Activated naive CD8-positive, alpha-beta T cell treated with anti-CD3 and anti-CD28 coated beads for 36 hours (primary cell): Measurements from ENCODE around the gene TRAPPC3. TPM values are rescaled to one million over a fixed set of nuclear protein-coding genes. Genes with fewer than 3 reads are reported as not detected.

Experiments
- DNase-seq: peaks from one replicate; pipeline ENCODE4 v3.0.0; 2021
- H3K27ac Mint-ChIP-seq: one replicate; pipeline ENCODE4 v1.8.0; 2022; ENCODE audit warnings: mild to moderate bottlenecking, moderate library complexity, mixed read lengths
- H3K27me3 Mint-ChIP-seq: one replicate; pipeline ENCODE4 v1.8.0; 2022; ENCODE audit warnings: mild to moderate bottlenecking, mixed read lengths
- H3K36me3 Mint-ChIP-seq: one replicate; pipeline ENCODE4 v1.8.0; 2021; ENCODE audit warnings: mild to moderate bottlenecking, mixed read lengths
- H3K4me1 Mint-ChIP-seq: one replicate; pipeline ENCODE4 v1.8.0; 2021; ENCODE audit warnings: mixed read lengths
- H3K4me3 Mint-ChIP-seq: one replicate; pipeline ENCODE4 v1.8.0; 2022; ENCODE audit warnings: mild to moderate bottlenecking, moderate library complexity, mixed read lengths
- H3K9me3 Mint-ChIP-seq: one replicate; pipeline ENCODE4 v1.8.0; 2022; ENCODE audit warnings: mixed read lengths
- total RNA-seq, 2 experiments: library from RNA; stranded (reverse); gene quantifications; one replicate each; pipeline ENCODE4 v1.2.3, GENCODE V29; 2021

Gene TRAPPC3
- total RNA-seq, 2 experiments from 2014 or later, result 58.0 to 59.4 TPM

- DNase-seq, result no peak
- Mint-ChIP-seq H3K36me3 (peaks cover 18% of the 10 kb centered on the region), H3K27ac (no peak overlapping the region), H3K4me1 (peaks cover 12% of the 10 kb centered on the region), H3K9me3 (no peaks in the 10 kb centered on the region), H3K4me3 (no peak overlapping the region), H3K27me3 (no peaks in the 10 kb centered on the region)
These were observed 54.6 kb downstream of the TRAPPC3 start for GRCh38 chr1:36094621-36095061.

- no peaks in the 10 kb centered on the region for H3K9me3 Mint-ChIP-seq
- H3K27me3 Mint-ChIP-seq, result no peaks in the 10 kb centered on the region
- H3K36me3 Mint-ChIP-seq, result peaks cover 22% of the 10 kb centered on the region
- no peak for DNase-seq
- H3K4me3 Mint-ChIP-seq, result no peak overlapping the region
- H3K27ac Mint-ChIP-seq, result peak overlapping the region; percentile 63
- H3K4me1 Mint-ChIP-seq, result peaks cover 16% of the 10 kb centered on the region
These were observed 55.4 kb downstream of the TRAPPC3 start for GRCh38 chr1:36093929-36094328.

GRCh38 chr1:36093226-36093625 is 56.1 kb downstream of the TRAPPC3 start:
- DNase-seq, result no peak
- Mint-ChIP-seq H3K27me3 (no peaks in the 10 kb centered on the region), H3K9me3 (no peaks in the 10 kb centered on the region), H3K4me3 (no peak overlapping the region), H3K4me1 (peaks cover 16% of the 10 kb centered on the region), H3K27ac (no peak overlapping the region), H3K36me3 (peaks cover 22% of the 10 kb centered on the region)

- DNase-seq, result no peak
- no peak overlapping the region for H3K27ac Mint-ChIP-seq
- H3K9me3 Mint-ChIP-seq, result no peaks in the 10 kb centered on the region
- peaks cover 22% of the 10 kb centered on the region for H3K36me3 Mint-ChIP-seq
- no peak overlapping the region for H3K4me3 Mint-ChIP-seq
- H3K4me1 Mint-ChIP-seq, result peaks cover 16% of the 10 kb centered on the region
- no peaks in the 10 kb centered on the region for H3K27me3 Mint-ChIP-seq
These were observed 56.5 kb downstream of the TRAPPC3 start for GRCh38 chr1:36092798-36093185.

- Mint-ChIP-seq H3K27ac (no peak overlapping the region), H3K36me3 (peaks cover 22% of the 10 kb centered on the region), H3K4me1 (peaks cover 16% of the 10 kb centered on the region), H3K9me3 (no peaks in the 10 kb centered on the region), H3K4me3 (no peak overlapping the region), H3K27me3 (no peaks in the 10 kb centered on the region)
- DNase-seq, result no peak
These were observed 57.0 kb downstream of the TRAPPC3 start for GRCh38 chr1:36092166-36092797.

- DNase-seq, result no peak
- Mint-ChIP-seq H3K27me3 (no peaks in the 10 kb centered on the region), H3K36me3 (peaks cover 22% of the 10 kb centered on the region), H3K4me3 (no peak overlapping the region), H3K9me3 (no peaks in the 10 kb centered on the region), H3K4me1 (peaks cover 16% of the 10 kb centered on the region), H3K27ac (peak overlapping the region; percentile 56)
These were observed 57.6 kb downstream of the TRAPPC3 start for GRCh38 chr1:36091698-36092097.

- H3K27me3 Mint-ChIP-seq, result peaks cover 3% of the 10 kb centered on the region
- no peak for DNase-seq
- H3K4me1 Mint-ChIP-seq, result peaks cover 16% of the 10 kb centered on the region
- no peaks in the 10 kb centered on the region for H3K9me3 Mint-ChIP-seq
- no peak overlapping the region for H3K4me3 Mint-ChIP-seq
- peaks cover 22% of the 10 kb centered on the region for H3K36me3 Mint-ChIP-seq
- no peak overlapping the region for H3K27ac Mint-ChIP-seq
These were observed 58.1 kb downstream of the TRAPPC3 start for GRCh38 chr1:36091141-36091540.

GRCh38 chr1:36089393-36090121 is 59.7 kb downstream of the TRAPPC3 start:
- Mint-ChIP-seq H3K27ac (peak overlapping the region; percentile 88), H3K9me3 (no peaks in the 10 kb centered on the region), H3K36me3 (peaks cover 18% of the 10 kb centered on the region), H3K4me3 (peak overlapping the region; percentile 99), H3K4me1 (peaks cover 16% of the 10 kb centered on the region), H3K27me3 (peaks cover 18% of the 10 kb centered on the region)
- DNase-seq, result no peak

- Mint-ChIP-seq H3K27ac (peak within 1 kb of the TSS; percentile 88), H3K4me1 (peaks cover 16% of the 10 kb centered on the region), H3K4me3 (peak within 1 kb of the TSS; percentile 99), H3K9me3 (no peaks in the 10 kb centered on the region), H3K27me3 (peaks cover 25% of the 10 kb centered on the region), H3K36me3 (peaks cover 18% of the 10 kb centered on the region)
- peak; percentile 93 for DNase-seq
These were observed 60.5 kb downstream of the TRAPPC3 start, which contains the start of gene ADPRS for GRCh38 chr1:36088577-36089392. TSS of gene ADPRS (plus strand) at chr1:36088892. CDS start at chr1:36088905, 13 bp downstream.

GRCh38 chr1:36088265-36088576 is 61.1 kb downstream of the TRAPPC3 start:
- Mint-ChIP-seq H3K27me3 (peaks cover 29% of the 10 kb centered on the region), H3K27ac (no peak overlapping the region), H3K36me3 (peaks cover 18% of the 10 kb centered on the region), H3K9me3 (no peaks in the 10 kb centered on the region), H3K4me3 (peak overlapping the region; percentile 99), H3K4me1 (peaks cover 16% of the 10 kb centered on the region)
- no peak for DNase-seq

GRCh38 chr1:36087233-36088123 is 61.8 kb downstream of the TRAPPC3 start:
- no peaks in the 10 kb centered on the region for H3K9me3 Mint-ChIP-seq
- no peak for DNase-seq
- H3K4me1 Mint-ChIP-seq, result peaks cover 14% of the 10 kb centered on the region
- peak overlapping the region; percentile 32 for H3K4me3 Mint-ChIP-seq
- peaks cover 15% of the 10 kb centered on the region for H3K36me3 Mint-ChIP-seq
- H3K27me3 Mint-ChIP-seq, result peaks cover 37% of the 10 kb centered on the region
- no peak overlapping the region for H3K27ac Mint-ChIP-seq

Other genes starting within 250 kb of the TRAPPC3 start
- 10 to 100 TPM; 24.5 to 26.0 TPM for gene AGO3, start 218.4 kb downstream of the TRAPPC3 start, total RNA-seq
- under 1 TPM in 1 of 2 experiments, not detected in 1; 0.19 TPM for gene TEKT2, start 65.4 kb downstream of the TRAPPC3 start, total RNA-seq
- 10 to 100 TPM; 47.0 to 48.7 TPM for gene ADPRS, start 60.6 kb downstream of the TRAPPC3 start, total RNA-seq
- 1 to 10 TPM; 1.8 to 1.9 TPM for gene COL8A2, start 24.3 kb downstream of the TRAPPC3 start, total RNA-seq
- 100 to 1,000 TPM; 158 to 168 TPM for gene MAP7D1, start 6.7 kb upstream of the TRAPPC3 start, total RNA-seq
- gene THRAP3, start 75.0 kb upstream of the TRAPPC3 start, total RNA-seq, result 100 to 1,000 TPM; 159 TPM
- gene SH3D21, start 156.9 kb upstream of the TRAPPC3 start, total RNA-seq, result 1 to 10 TPM; 9.3 to 9.4 TPM
- 1 to 10 TPM; 5.3 to 6.3 TPM for gene EVA1B, start 174.2 kb upstream of the TRAPPC3 start, total RNA-seq
- gene STK40, start 236.4 kb upstream of the TRAPPC3 start, total RNA-seq, result 10 to 100 TPM; 43.1 to 51.5 TPM
- 10 to 100 TPM; 64.1 to 66.8 TPM for gene LSM10, start 248.4 kb upstream of the TRAPPC3 start, total RNA-seq